Measurements from ENCODE around the gene MDFI.

DNA sequence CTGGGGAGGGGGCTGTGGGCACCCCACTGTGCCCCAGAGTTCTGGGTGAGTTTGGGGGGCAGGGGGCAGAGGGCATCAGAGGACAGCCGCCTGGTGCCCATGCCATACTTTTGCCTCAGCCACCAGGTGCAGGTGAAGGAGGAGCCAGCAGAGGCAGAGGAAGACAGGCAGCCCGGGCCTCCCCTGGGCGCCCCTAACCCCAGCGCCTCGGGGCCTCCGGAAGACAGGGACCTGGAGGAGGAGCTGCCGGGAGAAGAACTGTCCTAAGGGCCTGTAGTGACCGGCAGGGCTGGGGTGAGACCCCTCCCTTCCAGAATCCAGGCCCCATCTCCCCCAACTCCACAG is 39.6 kb upstream of the MDFI start:
- TF ChIP-seq, protein P1, sequence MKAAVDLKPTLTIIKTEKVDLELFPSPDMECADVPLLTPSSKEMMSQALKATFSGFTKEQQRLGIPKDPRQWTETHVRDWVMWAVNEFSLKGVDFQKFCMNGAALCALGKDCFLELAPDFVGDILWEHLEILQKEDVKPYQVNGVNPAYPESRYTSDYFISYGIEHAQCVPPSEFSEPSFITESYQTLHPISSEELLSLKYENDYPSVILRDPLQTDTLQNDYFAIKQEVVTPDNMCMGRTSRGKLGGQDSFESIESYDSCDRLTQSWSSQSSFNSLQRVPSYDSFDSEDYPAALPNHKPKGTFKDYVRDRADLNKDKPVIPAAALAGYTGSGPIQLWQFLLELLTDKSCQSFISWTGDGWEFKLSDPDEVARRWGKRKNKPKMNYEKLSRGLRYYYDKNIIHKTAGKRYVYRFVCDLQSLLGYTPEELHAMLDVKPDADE (IDR thresholded peaks at IDR 0.05), result no peak
- no peak for TF ChIP-seq CTCF (conservative IDR thresholded peaks at IDR 0.05; ENCODE audit: low read depth in 2 of 2)
- TF ChIP-seq EZH2phosphoT487 (IDR thresholded peaks at IDR 0.05; ENCODE audit: unreplicated experiment), result no peak
- TF ChIP-seq REST (IDR thresholded peaks at IDR 0.05; ENCODE audit: unreplicated experiment), result no peak
